Ishikawa (cell line): Measurements from ENCODE around the gene LAMA3.

Experiments used
- CEBPB ChIP-seq: IDR thresholded peaks from 2 replicates; pipeline ENCODE4 v1.6.1; 2012
- CREB1 ChIP-seq: IDR thresholded peaks from 2 replicates; pipeline ENCODE4 v1.6.1; 2012; ENCODE audit warnings: low read depth
- EGR1 ChIP-seq: IDR thresholded peaks from 2 replicates; pipeline ENCODE4 v1.6.1; 2012
- EP300 ChIP-seq: IDR thresholded peaks from 2 replicates; pipeline ENCODE4 v1.6.1; 2012; ENCODE audit warnings: borderline replicate concordance
- FOXM1 ChIP-seq: IDR thresholded peaks from 2 replicates; pipeline ENCODE4 v1.6.1; 2012; ENCODE audit warnings: low read depth, borderline replicate concordance
- MAX ChIP-seq: IDR thresholded peaks from 2 replicates; pipeline ENCODE4 v1.6.1; 2012
- NFIC ChIP-seq: IDR thresholded peaks from 2 replicates; pipeline ENCODE4 v1.6.1; 2012
- RAD21 ChIP-seq: IDR thresholded peaks from 2 replicates; pipeline ENCODE4 v1.6.1; 2012; ENCODE audit warnings: low read depth
- REST ChIP-seq: IDR thresholded peaks from 2 replicates; pipeline ENCODE4 v1.6.1; 2012; ENCODE audit warnings: low read depth, mild to moderate bottlenecking
- TAF1 ChIP-seq: IDR thresholded peaks from 2 replicates; pipeline ENCODE4 v1.6.1; 2012; ENCODE audit warnings: low read depth, mild to moderate bottlenecking
- TCF12 ChIP-seq: IDR thresholded peaks from 2 replicates; pipeline ENCODE4 v1.6.1; 2012; ENCODE audit warnings: low read depth
- TEAD4 ChIP-seq: IDR thresholded peaks from 2 replicates; pipeline ENCODE4 v1.6.1; 2012
- USF1 ChIP-seq: IDR thresholded peaks from 2 replicates; pipeline ENCODE4 v1.6.1; 2012
- YY1 ChIP-seq: IDR thresholded peaks from 2 replicates; pipeline ENCODE4 v1.6.1; 2012; ENCODE audit warnings: low read depth
- ZBTB7A ChIP-seq: IDR thresholded peaks from 2 replicates; pipeline ENCODE4 v1.6.1; 2012; ENCODE audit warnings: low read depth

Gene LAMA3

GRCh38 chr18:23943903-23944624 is 254.8 kb downstream of the LAMA3 start:
- TF ChIP-seq TEAD4 (no peak), FOXM1 (no peak), CEBPB (no peak), NFIC (no peak), EGR1 (no peak)

- no peak for TF ChIP-seq FOXM1
- no peak for TF ChIP-seq TAF1
- no peak for TF ChIP-seq TEAD4
- TF ChIP-seq REST = no peak
- TF ChIP-seq EGR1 = no peak
- TF ChIP-seq ZBTB7A = no peak
- TF ChIP-seq RAD21 = no peak
- TF ChIP-seq MAX = no peak
- TF ChIP-seq CREB1 = no peak
- TF ChIP-seq TCF12 = no peak
- TF ChIP-seq USF1 = no peak
- no peak for TF ChIP-seq NFIC
- no peak for TF ChIP-seq YY1
Observed at GRCh38 chr18:23945416-23946079, 256.3 kb downstream of the LAMA3 start.

- TF ChIP-seq MAX (no peak), EGR1 (no peak), CEBPB (no peak), RAD21 (no peak), CREB1 (no peak)
Observed at GRCh38 chr18:23949863-23950262, 260.6 kb downstream of the LAMA3 start.

- no peak for TF ChIP-seq FOXM1
- TF ChIP-seq RAD21 = no peak
- no peak for TF ChIP-seq EGR1
- TF ChIP-seq EP300 = no peak
- no peak for TF ChIP-seq TCF12
- TF ChIP-seq TEAD4 = no peak
- TF ChIP-seq REST = no peak
- no peak for TF ChIP-seq CREB1
- TF ChIP-seq TAF1 = no peak
Observed at GRCh38 chr18:23950644-23951043, 261.4 kb downstream of the LAMA3 start.

- TF ChIP-seq USF1 = no peak
- TF ChIP-seq REST = no peak
- no peak for TF ChIP-seq EGR1
- no peak for TF ChIP-seq CREB1
- TF ChIP-seq RAD21 = no peak
- TF ChIP-seq EP300 = no peak
- no peak for TF ChIP-seq CEBPB
- no peak for TF ChIP-seq ZBTB7A
- no peak for TF ChIP-seq FOXM1
- TF ChIP-seq MAX = no peak
- no peak for TF ChIP-seq TEAD4
Observed at GRCh38 chr18:23951206-23951605, 262.0 kb downstream of the LAMA3 start.
